Neural cell (in vitro differentiated cells): ENCODE measurements around the gene FOXO3.

Source experiments
- EZH2 ChIP-seq: fragments of 200-600, 300-800 bp; shearing (Covaris generic), sonication (generic); IDR thresholded peaks from 2 replicates; pipeline ENCODE4 v1.6.1; 2014; ENCODE audit warnings: antibody characterized with exemption, low read length, borderline replicate concordance, mild to moderate bottlenecking; ENCODE audit not compliant: insufficient read depth, poor library complexity, severe bottlenecking
- TF ChIP-seq, protein P1 (sequence below): fragments of 450-650 bp; IDR thresholded peaks from 2 replicates; pipeline ENCODE4 v1.5.1; 2014; ENCODE audit warnings: antibody characterized with exemption, mild to moderate bottlenecking, moderate library complexity; ENCODE audit not compliant: poor library complexity, severe bottlenecking

DNA sequence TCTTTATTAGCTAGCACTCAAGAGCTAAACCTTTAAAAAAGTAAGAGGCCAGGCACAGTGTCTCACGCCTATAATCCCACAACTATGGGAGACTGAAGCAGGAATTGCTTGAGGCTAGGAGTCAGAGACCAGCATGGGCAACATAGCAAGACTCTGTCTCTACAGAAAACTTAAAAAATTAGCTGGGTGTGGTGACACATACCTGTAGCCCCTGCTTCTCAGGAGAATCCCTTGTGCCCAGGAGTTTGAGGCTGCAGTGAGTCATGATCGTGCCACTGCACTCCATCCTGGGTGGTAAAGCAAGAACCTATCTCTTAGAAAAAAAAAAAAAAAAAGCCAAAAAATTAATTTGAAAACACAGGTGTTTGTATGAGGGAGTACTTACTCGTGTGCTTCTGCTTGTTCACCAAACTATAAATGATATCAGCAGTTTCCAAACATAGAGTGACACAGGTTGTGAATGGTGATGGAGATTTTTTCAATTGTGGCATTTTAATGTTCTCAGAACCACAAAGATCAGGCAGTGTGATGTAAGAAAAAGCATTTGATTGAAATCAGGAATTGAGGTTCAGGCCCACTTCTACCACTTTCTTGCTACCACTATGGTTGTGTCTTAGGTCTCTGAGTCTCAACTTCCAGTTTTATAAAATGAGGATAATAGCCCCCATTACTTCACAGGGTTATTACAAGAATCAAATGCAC lies 104.9 kb downstream of the FOXO3 start:
- TF ChIP-seq, protein P1, sequence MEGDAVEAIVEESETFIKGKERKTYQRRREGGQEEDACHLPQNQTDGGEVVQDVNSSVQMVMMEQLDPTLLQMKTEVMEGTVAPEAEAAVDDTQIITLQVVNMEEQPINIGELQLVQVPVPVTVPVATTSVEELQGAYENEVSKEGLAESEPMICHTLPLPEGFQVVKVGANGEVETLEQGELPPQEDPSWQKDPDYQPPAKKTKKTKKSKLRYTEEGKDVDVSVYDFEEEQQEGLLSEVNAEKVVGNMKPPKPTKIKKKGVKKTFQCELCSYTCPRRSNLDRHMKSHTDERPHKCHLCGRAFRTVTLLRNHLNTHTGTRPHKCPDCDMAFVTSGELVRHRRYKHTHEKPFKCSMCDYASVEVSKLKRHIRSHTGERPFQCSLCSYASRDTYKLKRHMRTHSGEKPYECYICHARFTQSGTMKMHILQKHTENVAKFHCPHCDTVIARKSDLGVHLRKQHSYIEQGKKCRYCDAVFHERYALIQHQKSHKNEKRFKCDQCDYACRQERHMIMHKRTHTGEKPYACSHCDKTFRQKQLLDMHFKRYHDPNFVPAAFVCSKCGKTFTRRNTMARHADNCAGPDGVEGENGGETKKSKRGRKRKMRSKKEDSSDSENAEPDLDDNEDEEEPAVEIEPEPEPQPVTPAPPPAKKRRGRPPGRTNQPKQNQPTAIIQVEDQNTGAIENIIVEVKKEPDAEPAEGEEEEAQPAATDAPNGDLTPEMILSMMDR, result no peak
- no peak for TF ChIP-seq EZH2
